Measurements from ENCODE around the gene ILF3.

ILF3 gene

DNA sequence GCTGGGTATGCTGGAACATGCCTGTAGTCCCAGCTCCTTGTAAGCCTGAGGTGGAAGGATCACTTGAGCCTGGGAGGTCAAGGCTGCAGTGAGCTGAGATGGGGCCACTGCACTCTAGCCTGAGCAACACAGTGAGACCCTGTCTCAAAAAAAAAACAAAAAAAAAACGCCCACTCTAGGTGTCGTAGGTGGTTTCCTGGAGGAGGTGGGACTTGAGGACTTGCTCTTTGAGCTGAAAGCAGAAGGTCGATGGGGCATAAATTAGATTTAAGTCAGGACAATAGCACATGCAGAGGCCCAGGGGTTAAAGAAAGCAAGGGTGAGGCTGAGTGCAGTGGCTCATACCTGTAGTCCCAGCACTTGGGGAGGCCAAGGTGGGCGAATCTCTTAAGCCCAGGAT lies 12.9 kb upstream of the ILF3 start:
- Histone ChIP-seq H3K27ac (ENCODE audit: poor library complexity, severe bottlenecking) (no peak overlapping the region), H3K27me3 (ENCODE audit: insufficient read depth, poor library complexity, severe bottlenecking) (no peaks in the 10 kb centered on the region), H3K9me3 (ENCODE audit: severe bottlenecking) (no peaks in the 10 kb centered on the region), H3K4me1 (ENCODE audit: insufficient read depth, poor library complexity, severe bottlenecking) (no peaks in the 10 kb centered on the region), H3K36me3 (ENCODE audit: low read depth) (peaks cover 63% of the 10 kb centered on the region), H3K4me3 (ENCODE audit: severe bottlenecking) (no peak overlapping the region)
- TF ChIP-seq, protein P1, sequence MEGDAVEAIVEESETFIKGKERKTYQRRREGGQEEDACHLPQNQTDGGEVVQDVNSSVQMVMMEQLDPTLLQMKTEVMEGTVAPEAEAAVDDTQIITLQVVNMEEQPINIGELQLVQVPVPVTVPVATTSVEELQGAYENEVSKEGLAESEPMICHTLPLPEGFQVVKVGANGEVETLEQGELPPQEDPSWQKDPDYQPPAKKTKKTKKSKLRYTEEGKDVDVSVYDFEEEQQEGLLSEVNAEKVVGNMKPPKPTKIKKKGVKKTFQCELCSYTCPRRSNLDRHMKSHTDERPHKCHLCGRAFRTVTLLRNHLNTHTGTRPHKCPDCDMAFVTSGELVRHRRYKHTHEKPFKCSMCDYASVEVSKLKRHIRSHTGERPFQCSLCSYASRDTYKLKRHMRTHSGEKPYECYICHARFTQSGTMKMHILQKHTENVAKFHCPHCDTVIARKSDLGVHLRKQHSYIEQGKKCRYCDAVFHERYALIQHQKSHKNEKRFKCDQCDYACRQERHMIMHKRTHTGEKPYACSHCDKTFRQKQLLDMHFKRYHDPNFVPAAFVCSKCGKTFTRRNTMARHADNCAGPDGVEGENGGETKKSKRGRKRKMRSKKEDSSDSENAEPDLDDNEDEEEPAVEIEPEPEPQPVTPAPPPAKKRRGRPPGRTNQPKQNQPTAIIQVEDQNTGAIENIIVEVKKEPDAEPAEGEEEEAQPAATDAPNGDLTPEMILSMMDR (IDR thresholded peaks at IDR 0.05; ENCODE audit: poor library complexity, severe bottlenecking) = no peak
- no peak for DNase-seq (ENCODE audit: low spot score)
- no peak for ATAC-seq (ENCODE audit: low read depth)

DNA sequence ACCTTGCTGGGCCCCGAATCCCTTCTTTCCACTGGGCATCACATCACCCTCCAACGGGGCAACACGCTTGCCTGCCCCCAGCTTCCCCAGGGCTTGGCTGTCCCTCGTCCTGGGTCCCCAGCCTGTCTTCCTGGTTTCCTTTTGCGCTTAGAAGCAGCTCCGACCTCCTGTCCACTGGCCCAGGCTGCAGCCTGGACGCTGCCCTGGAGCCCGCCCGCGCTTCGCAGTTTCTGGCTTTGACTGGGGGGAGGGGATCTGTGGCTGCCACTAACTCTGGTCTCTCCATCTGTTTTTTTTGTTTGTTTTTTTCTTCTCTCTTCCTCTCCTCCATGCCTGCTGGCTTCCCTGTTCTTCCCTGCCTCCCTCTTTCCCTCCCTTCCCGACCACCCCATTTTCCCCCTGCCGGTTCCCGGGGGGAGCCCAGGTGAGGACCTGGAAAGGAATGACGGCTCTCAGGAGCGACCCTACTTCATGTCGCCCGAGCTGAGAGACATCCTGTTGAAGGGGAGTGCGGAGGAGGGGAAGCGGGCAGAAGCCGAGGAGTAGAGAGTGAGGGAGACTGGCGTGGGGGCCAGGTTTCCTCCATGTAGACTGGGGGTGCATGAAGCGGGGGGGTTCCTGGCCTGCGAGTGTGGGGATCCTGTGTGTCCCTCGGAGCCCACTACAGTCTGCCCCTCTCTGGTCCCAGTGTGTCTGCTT lies 11.5 kb upstream of the ILF3 start:
- H3K4me3 ChIP-seq (ENCODE audit: severe bottlenecking) = no peak overlapping the region
- TF ChIP-seq, protein P1 (IDR thresholded peaks at IDR 0.05; ENCODE audit: poor library complexity, severe bottlenecking) = no peak
- no peaks in the 10 kb centered on the region for H3K9me3 ChIP-seq (ENCODE audit: severe bottlenecking)
- ATAC-seq (ENCODE audit: low read depth) (no peak), DNase-seq (ENCODE audit: low spot score) (no peak)
- H3K4me1 ChIP-seq (ENCODE audit: insufficient read depth, poor library complexity, severe bottlenecking) = no peaks in the 10 kb centered on the region
- H3K36me3 ChIP-seq (ENCODE audit: low read depth) = peaks cover 49% of the 10 kb centered on the region
- H3K27ac ChIP-seq (ENCODE audit: poor library complexity, severe bottlenecking) = no peak overlapping the region
- no peaks in the 10 kb centered on the region for H3K27me3 ChIP-seq (ENCODE audit: insufficient read depth, poor library complexity, severe bottlenecking)

DNA sequence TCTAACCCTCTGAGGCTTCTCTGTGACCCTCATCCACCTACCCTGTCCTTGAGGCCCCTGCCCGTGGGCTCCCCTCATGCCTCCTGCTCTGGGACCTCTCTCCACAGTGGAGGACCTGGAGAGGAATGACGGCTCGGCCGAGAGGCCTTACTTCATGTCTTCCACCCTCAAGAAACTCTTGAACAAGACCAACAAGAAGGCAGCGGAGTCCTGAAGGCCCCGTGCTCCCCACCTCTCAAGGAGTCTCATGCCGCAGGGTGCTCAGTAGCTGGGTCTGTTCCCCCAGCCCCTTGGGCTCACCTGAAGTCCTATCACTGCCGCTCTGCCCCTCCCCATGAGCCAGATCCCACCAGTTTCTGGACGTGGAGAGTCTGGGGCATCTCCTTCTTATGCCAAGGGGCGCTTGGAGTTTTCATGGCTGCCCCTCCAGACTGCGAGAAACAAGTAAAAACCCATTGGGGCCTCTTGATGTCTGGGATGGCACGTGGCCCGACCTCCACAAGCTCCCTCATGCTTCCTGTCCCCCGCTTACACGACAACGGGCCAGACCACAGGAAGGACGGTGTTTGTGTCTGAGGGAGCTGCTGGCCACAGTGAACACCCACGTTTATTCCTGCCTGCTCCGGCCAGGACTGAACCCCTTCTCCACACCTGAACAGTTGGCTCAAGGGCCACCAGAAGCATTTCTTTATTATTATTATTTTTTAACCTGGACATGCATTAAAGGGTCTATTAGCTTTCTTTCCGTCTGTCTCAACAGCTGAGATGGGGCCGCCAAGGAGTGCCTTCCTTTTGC lies 10.8 kb upstream of the ILF3 start:
- H3K27me3 ChIP-seq (ENCODE audit: insufficient read depth, poor library complexity, severe bottlenecking) = no peaks in the 10 kb centered on the region
- ATAC-seq (ENCODE audit: low read depth) (no peak), DNase-seq (ENCODE audit: low spot score) (no peak)
- no peaks in the 10 kb centered on the region for H3K4me1 ChIP-seq (ENCODE audit: insufficient read depth, poor library complexity, severe bottlenecking)
- no peaks in the 10 kb centered on the region for H3K9me3 ChIP-seq (ENCODE audit: severe bottlenecking)
- TF ChIP-seq, protein P1 (IDR thresholded peaks at IDR 0.05; ENCODE audit: poor library complexity, severe bottlenecking) = no peak
- peaks cover 42% of the 10 kb centered on the region for H3K36me3 ChIP-seq (ENCODE audit: low read depth)
- H3K4me3 ChIP-seq (ENCODE audit: severe bottlenecking) = no peak overlapping the region
- peak overlapping the region; percentile 38 for H3K27ac ChIP-seq (ENCODE audit: poor library complexity, severe bottlenecking)

DNA sequence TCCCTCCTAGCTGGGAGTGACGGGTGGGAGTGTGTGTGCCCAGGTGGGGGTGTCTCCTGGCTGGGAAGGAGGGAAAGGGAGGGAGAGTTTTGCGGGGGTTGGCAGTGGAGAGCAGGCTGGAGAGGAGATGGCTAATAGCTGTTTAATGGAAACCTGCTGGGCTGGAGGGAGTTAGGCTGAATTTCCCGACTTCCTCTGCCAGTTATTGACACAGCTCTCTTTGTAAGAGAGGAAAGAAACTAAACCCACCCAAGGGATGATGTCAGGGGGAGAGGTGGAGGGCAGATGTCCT lies 10.2 kb upstream of the ILF3 start:
- peak overlapping the region; percentile 38 for H3K27ac ChIP-seq (ENCODE audit: poor library complexity, severe bottlenecking)
- ATAC-seq (ENCODE audit: low read depth) = peak; percentile 4; the same call in 1 of the 3 replicates
- peaks cover 36% of the 10 kb centered on the region for H3K36me3 ChIP-seq (ENCODE audit: low read depth)
- H3K4me3 ChIP-seq (ENCODE audit: severe bottlenecking) = no peak overlapping the region
- TF ChIP-seq, protein P1 (IDR thresholded peaks at IDR 0.05; ENCODE audit: poor library complexity, severe bottlenecking) = no peak
- H3K9me3 ChIP-seq (ENCODE audit: severe bottlenecking) = no peaks in the 10 kb centered on the region
- H3K4me1 ChIP-seq (ENCODE audit: insufficient read depth, poor library complexity, severe bottlenecking) = no peaks in the 10 kb centered on the region
- no peaks in the 10 kb centered on the region for H3K27me3 ChIP-seq (ENCODE audit: insufficient read depth, poor library complexity, severe bottlenecking)
- DNase-seq (ENCODE audit: low spot score) = no peak

All from RWPE2 (cell line).